Panc1 (cell line): ENCODE measurements around the gene SKOR1.

Source experiments
- POLR2AphosphoS5 ChIP-seq: IDR thresholded peaks from 2 replicates; pipeline ENCODE4 v1.6.1; 2012; ENCODE audit warnings: mild to moderate bottlenecking, low read depth, low read length, moderate library complexity
- TF ChIP-seq, protein P1 (sequence below), 2 experiments: IDR thresholded peaks; 2 replicates each; pipeline ENCODE4 v1.6.1; 2011 to 2012; ENCODE audit warnings: low read depth in 2 of 2, control low read depth in 1 of 2, low read length in 1 of 2, mild to moderate bottlenecking in 1 of 2, moderate library complexity in 1 of 2; ENCODE audit not compliant: insufficient read depth in 1 of 2
- TF ChIP-seq, protein P2 (sequence below): fragments of 450-650 bp; IDR thresholded peaks from 2 replicates; pipeline ENCODE4 v1.5.1; 2017; ENCODE audit warnings: mild to moderate bottlenecking

DNA sequence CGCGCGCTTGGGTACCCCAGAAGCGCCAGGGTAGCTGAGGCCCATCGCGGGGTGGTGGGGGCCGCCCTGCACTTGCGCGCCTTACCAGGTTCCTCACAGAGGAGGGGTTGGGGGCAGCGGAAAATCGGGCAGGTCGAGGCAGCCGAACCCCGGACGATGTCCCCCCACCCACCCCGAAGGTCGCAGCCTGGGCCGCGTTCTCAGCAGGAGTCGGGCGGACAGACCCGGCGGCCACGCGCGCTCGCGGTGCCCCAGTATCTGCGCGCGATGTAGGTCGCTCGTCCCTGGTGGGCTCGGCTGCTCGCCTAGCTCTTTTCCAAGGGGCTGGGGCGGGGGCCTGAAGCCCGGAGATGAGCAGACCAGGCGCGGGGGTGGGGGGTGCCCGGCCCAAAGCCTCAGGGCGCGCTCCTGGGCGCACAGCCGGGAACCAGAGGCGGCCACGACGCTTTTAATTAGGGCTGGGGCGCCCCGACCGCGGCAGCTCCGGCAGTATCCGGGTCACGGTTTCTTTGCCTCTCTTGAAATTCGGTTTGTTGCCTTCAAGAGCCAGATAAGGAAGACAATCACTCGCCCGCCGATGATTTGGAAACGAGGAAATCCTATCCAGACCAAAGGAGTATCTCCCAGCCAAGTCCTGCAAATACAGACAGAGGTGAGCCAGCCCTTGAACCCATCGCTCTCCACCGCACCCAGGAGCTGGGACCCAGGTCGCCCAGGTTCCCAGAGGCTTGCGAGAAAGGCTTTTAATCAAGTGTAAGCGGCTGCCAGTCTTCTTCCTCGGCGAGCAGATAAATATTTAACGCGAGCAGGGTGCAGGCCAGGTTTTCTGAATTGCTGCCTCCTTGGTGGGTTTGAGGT is 4.6 kb downstream of the SKOR1 start:
- TF ChIP-seq, protein P1, sequence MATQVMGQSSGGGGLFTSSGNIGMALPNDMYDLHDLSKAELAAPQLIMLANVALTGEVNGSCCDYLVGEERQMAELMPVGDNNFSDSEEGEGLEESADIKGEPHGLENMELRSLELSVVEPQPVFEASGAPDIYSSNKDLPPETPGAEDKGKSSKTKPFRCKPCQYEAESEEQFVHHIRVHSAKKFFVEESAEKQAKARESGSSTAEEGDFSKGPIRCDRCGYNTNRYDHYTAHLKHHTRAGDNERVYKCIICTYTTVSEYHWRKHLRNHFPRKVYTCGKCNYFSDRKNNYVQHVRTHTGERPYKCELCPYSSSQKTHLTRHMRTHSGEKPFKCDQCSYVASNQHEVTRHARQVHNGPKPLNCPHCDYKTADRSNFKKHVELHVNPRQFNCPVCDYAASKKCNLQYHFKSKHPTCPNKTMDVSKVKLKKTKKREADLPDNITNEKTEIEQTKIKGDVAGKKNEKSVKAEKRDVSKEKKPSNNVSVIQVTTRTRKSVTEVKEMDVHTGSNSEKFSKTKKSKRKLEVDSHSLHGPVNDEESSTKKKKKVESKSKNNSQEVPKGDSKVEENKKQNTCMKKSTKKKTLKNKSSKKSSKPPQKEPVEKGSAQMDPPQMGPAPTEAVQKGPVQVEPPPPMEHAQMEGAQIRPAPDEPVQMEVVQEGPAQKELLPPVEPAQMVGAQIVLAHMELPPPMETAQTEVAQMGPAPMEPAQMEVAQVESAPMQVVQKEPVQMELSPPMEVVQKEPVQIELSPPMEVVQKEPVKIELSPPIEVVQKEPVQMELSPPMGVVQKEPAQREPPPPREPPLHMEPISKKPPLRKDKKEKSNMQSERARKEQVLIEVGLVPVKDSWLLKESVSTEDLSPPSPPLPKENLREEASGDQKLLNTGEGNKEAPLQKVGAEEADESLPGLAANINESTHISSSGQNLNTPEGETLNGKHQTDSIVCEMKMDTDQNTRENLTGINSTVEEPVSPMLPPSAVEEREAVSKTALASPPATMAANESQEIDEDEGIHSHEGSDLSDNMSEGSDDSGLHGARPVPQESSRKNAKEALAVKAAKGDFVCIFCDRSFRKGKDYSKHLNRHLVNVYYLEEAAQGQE (IDR thresholded peaks at IDR 0.05; ENCODE audit: insufficient read depth in 1 of 2, low read depth in 2 of 2, low read length in 1 of 2): no peak
- TF ChIP-seq, protein P2, sequence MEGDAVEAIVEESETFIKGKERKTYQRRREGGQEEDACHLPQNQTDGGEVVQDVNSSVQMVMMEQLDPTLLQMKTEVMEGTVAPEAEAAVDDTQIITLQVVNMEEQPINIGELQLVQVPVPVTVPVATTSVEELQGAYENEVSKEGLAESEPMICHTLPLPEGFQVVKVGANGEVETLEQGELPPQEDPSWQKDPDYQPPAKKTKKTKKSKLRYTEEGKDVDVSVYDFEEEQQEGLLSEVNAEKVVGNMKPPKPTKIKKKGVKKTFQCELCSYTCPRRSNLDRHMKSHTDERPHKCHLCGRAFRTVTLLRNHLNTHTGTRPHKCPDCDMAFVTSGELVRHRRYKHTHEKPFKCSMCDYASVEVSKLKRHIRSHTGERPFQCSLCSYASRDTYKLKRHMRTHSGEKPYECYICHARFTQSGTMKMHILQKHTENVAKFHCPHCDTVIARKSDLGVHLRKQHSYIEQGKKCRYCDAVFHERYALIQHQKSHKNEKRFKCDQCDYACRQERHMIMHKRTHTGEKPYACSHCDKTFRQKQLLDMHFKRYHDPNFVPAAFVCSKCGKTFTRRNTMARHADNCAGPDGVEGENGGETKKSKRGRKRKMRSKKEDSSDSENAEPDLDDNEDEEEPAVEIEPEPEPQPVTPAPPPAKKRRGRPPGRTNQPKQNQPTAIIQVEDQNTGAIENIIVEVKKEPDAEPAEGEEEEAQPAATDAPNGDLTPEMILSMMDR: no peak
- no peak for TF ChIP-seq POLR2AphosphoS5
